ENCODE results near the gene MUC22. TPM values are rescaled to one million over a fixed set of nuclear protein-coding genes. Genes with fewer than 3 reads are reported as not detected.

Gene MUC22
- total RNA-seq, 2 experiments from 2014 or later, result not detected

DNA sequence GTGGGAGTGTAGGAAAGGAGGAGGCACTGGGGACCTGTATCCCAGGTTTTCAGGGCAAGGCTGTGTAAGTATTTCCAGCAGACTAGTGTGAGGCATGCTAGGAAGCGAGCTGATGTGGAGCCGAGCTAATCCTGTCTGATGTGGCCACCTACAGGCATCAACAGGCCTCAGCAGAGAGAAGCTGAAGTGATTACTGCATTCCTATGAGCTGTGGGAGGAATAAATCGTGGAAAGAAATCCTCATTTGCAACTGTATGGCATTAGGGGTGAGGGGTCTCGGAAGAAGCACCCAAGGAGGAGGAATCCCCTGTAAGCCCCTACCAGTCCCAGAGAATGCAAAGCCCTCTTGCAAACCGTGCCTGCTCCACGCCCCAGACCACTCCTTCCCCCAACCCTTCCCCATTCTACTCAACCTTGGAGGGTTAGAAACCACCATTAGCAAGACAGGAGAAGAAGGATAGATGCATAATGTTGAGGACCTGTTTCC, 60.5 kb downstream of the MUC22 start:
- ChIA-PET POLR2A (interaction anchor here (0.6 kb wide), 1 partner anchor 241 kb away, joined by 4 read pairs; no protein-coding TSS in a partner anchor), CTCF (interaction anchor here (0.5 to 1.1 kb wide), 2 partner anchors 9 to 453 kb away, joined by 3 to 6 read pairs; no protein-coding TSS in a partner anchor)
- Histone ChIP-seq H3K9me3 (ENCODE audit: control insufficient read depth in 1 of 2, insufficient read depth in 1 of 2, low read length in 2 of 2) (no peaks in the 10 kb centered on the region), H3K4me1 (ENCODE audit: insufficient read depth, low read length) (no peaks in the 10 kb centered on the region), H3K36me3 (ENCODE audit: insufficient read depth, low read length) (no peaks in the 10 kb centered on the region), H3K27me3 (ENCODE audit: control insufficient read depth in 1 of 2, insufficient read depth in 2 of 2, low read length in 2 of 2) (no peaks in the 10 kb centered on the region), H3K27ac (ENCODE audit: low read depth in 1 of 2, low read length in 2 of 2) (no peak overlapping the region), H3K4me3 (ENCODE audit: low read length) (no peak overlapping the region)
- Mint-ChIP-seq H3K9me3 (no peaks in the 10 kb centered on the region), H3K27me3 (no peaks in the 10 kb centered on the region), H3K4me3 (no peak overlapping the region), H3K4me1 (ENCODE audit: low read depth) (no peaks in the 10 kb centered on the region), H3K36me3 (ENCODE audit: low read depth) (no peaks in the 10 kb centered on the region), H3K27ac (no peak overlapping the region)
- DNase-seq (no peak), ATAC-seq (ENCODE audit: poor library complexity) (no peak)
- intact Hi-C loops (cut with DNase I, micrococcal nuclease), result no loop called here
- TF ChIP-seq, protein P1, sequence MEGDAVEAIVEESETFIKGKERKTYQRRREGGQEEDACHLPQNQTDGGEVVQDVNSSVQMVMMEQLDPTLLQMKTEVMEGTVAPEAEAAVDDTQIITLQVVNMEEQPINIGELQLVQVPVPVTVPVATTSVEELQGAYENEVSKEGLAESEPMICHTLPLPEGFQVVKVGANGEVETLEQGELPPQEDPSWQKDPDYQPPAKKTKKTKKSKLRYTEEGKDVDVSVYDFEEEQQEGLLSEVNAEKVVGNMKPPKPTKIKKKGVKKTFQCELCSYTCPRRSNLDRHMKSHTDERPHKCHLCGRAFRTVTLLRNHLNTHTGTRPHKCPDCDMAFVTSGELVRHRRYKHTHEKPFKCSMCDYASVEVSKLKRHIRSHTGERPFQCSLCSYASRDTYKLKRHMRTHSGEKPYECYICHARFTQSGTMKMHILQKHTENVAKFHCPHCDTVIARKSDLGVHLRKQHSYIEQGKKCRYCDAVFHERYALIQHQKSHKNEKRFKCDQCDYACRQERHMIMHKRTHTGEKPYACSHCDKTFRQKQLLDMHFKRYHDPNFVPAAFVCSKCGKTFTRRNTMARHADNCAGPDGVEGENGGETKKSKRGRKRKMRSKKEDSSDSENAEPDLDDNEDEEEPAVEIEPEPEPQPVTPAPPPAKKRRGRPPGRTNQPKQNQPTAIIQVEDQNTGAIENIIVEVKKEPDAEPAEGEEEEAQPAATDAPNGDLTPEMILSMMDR (IDR thresholded peaks at IDR 0.05), result no peak

DNA sequence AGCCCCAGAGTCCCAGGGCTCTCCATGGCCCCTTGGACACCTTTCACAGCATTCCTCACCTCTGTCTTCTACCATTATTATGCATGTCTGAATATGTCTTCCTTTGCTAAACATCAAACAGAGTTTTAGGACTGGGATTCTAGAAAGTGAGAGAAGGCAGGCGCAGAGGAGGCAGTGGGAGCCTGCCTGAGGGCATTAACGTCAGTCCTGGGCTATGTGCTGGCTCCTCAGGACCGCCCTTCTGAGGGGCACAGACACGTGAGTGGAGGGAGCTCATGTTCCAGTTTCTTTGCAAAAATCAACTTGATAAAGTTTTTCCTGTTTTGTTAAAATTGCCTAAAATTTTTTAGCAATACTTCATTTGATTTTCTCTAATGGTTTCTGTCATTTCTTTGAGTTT, 64.1 kb downstream of the MUC22 start:
- H3K4me3 ChIP-seq (ENCODE audit: low read length), result no peak overlapping the region
- peaks cover 1% of the 10 kb centered on the region for H3K4me1 ChIP-seq (ENCODE audit: insufficient read depth, low read length)
- H3K9me3 ChIP-seq (ENCODE audit: control insufficient read depth in 1 of 2, insufficient read depth in 1 of 2, low read length in 2 of 2), result no peaks in the 10 kb centered on the region
- Mint-ChIP-seq H3K36me3 (ENCODE audit: low read depth) (no peaks in the 10 kb centered on the region), H3K9me3 (no peaks in the 10 kb centered on the region), H3K4me1 (ENCODE audit: low read depth) (peaks cover 2% of the 10 kb centered on the region), H3K4me3 (no peak overlapping the region), H3K27me3 (no peaks in the 10 kb centered on the region), H3K27ac (no peak overlapping the region)
- ChIA-PET POLR2A (no interaction called here), CTCF (no interaction called here)
- TF ChIP-seq, protein P1 (IDR thresholded peaks at IDR 0.05), result no peak
- H3K27me3 ChIP-seq (ENCODE audit: control insufficient read depth in 1 of 2, insufficient read depth in 2 of 2, low read length in 2 of 2), result no peaks in the 10 kb centered on the region
- no peak overlapping the region for H3K27ac ChIP-seq (ENCODE audit: low read depth in 1 of 2, low read length in 2 of 2)
- ATAC-seq (ENCODE audit: poor library complexity) (no peak), DNase-seq (no peak)
- intact Hi-C loops (cut with DNase I, micrococcal nuclease), result no loop called here
- H3K36me3 ChIP-seq (ENCODE audit: insufficient read depth, low read length), result no peaks in the 10 kb centered on the region

DNA sequence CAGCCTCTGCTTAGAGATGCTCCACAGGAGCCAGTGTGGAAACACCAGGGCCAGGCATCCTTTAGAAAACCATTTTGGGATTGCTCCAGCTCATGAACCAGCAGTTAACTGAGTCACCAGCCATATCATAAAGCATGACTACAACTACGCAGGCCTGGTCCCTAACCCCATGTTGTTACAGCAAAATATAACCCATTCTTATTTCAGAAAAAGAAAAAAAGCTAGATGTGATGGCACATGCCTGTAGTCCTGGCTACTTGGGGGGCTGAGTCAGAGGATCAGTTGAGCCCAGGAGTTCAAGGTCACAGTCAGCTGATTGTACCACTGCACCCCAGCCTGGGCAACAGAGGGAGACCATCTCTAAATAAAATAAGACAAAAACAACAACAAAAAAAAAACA, 65.3 kb downstream of the MUC22 start:
- CTCF ChIA-PET, result no interaction called here
- Histone ChIP-seq H3K36me3 (ENCODE audit: insufficient read depth, low read length) (no peaks in the 10 kb centered on the region), H3K27ac (ENCODE audit: low read depth in 1 of 2, low read length in 2 of 2) (no peak overlapping the region), H3K27me3 (ENCODE audit: control insufficient read depth in 1 of 2, insufficient read depth in 2 of 2, low read length in 2 of 2) (no peaks in the 10 kb centered on the region), H3K4me1 (ENCODE audit: insufficient read depth, low read length) (peaks cover 9% of the 10 kb centered on the region), H3K9me3 (ENCODE audit: control insufficient read depth in 1 of 2, insufficient read depth in 1 of 2, low read length in 2 of 2) (no peaks in the 10 kb centered on the region), H3K4me3 (ENCODE audit: low read length) (no peak overlapping the region)
- H3K27me3 Mint-ChIP-seq, result peaks cover 5% of the 10 kb centered on the region
- intact Hi-C loops (cut with DNase I, micrococcal nuclease), result no loop called here
- H3K9me3 Mint-ChIP-seq, result no peaks in the 10 kb centered on the region
- H3K4me1 Mint-ChIP-seq (ENCODE audit: low read depth), result peaks cover 9% of the 10 kb centered on the region
- ATAC-seq (ENCODE audit: poor library complexity) (no peak), DNase-seq (no peak)
- TF ChIP-seq, protein P1 (IDR thresholded peaks at IDR 0.05), result no peak
- H3K36me3 Mint-ChIP-seq (ENCODE audit: low read depth), result no peaks in the 10 kb centered on the region
- POLR2A ChIA-PET, result no interaction called here
- no peak overlapping the region for H3K4me3 Mint-ChIP-seq
- H3K27ac Mint-ChIP-seq, result no peak overlapping the region
